Activated naive CD4-positive, alpha-beta T cell treated with Interleukin-2 at 50 U/mL for 16 hours (primary cell): ENCODE measurements around the gene C1orf53.

Experiments used
- DNase-seq: peaks from one replicate; pipeline ENCODE4 v3.0.0-alpha.2; 2020

Gene C1orf53

GRCh38 chr1:197908716-197909220, 6.3 kb downstream of the C1orf53 start:
- DNase-seq, result no peak

- no peak for DNase-seq
Measured at GRCh38 chr1:197909384-197909783, 7.0 kb downstream of the C1orf53 start.

DNA sequence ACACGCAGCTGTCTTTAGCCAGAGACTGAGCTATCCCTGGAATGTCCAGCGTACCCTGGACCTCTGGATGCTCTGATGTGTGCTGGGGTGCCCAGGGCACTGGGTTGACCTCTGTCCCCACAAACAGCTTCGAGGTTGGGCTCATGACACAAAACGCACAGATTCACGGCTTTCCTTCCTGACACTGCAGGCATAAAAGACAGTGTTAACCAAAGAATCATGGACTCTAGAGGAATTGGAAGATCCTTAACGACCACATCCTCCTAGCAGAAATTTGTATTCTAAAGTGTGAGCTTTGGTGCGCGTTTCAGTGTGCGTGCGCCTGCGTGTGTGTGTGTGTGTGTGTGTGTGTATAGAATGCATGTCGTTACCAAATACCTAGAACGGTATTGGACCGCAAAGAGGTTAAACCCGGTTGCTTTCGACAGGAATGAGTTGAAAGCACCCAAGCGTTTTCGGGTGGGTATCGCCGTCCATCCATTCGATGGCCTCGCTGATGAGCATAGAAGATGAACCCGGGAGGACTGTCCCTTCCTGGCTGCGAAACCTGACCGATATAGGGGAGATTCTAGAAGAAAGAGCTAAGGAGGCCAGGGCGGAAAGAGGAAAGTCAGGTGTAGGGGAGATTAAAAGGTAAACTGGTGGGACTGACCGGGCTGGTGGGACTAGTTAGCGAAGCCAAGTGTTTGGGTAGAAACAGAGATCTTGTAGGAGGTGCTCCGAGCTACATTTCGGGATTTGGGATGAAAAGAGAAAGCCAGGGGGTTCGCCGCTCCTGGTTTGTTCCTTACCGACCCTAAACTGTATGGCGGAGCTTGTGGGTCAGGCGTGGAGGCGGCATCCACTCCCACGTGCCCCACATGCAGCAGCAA, 7.9 kb downstream of the C1orf53 start:
- no peak for DNase-seq

- DNase-seq, result peak; percentile 20
Measured at GRCh38 chr1:197911111-197911856, 8.9 kb downstream of the C1orf53 start.

- DNase-seq, result no peak
Measured at GRCh38 chr1:197911857-197912696, 9.6 kb downstream of the C1orf53 start.

GRCh38 chr1:197912739-197913494, 10.5 kb downstream of the C1orf53 start:
- no peak for DNase-seq

GRCh38 chr1:197913495-197914276, 11.3 kb downstream of the C1orf53 start:
- no peak for DNase-seq

- no peak for DNase-seq
Measured at GRCh38 chr1:197914510-197914909, 12.1 kb downstream of the C1orf53 start.

GRCh38 chr1:197915260-197915861, 12.9 kb downstream of the C1orf53 start:
- no peak for DNase-seq

GRCh38 chr1:197915862-197916499, 13.6 kb downstream of the C1orf53 start:
- DNase-seq, result no peak

DNA sequence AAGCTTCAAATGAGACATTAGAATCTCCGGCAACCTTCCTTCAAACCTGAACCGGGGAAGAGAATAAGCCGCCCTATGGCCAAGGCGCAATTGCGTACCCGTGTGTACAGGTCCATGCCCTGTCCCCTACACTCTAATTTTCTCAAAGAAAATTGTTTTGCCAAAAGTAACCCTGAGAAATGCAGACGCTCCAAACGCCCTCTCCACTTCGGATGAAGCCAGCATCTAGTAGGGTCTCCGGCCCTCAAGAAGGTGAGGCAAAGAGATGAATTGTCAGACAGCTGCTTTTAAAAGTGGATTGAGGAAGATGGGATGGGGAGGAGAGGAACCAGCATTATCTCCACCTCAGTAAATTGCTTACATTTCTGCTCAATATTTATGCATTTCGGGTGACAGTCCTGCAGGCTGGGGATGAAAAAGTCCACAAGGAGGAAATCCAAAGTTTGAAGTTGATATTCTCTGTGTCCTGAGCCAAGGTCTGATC, 14.1 kb downstream of the C1orf53 start:
- DNase-seq, result no peak

- peak; percentile 25 for DNase-seq
Measured at GRCh38 chr1:197917805-197918651, 15.6 kb downstream of the C1orf53 start.

DNA sequence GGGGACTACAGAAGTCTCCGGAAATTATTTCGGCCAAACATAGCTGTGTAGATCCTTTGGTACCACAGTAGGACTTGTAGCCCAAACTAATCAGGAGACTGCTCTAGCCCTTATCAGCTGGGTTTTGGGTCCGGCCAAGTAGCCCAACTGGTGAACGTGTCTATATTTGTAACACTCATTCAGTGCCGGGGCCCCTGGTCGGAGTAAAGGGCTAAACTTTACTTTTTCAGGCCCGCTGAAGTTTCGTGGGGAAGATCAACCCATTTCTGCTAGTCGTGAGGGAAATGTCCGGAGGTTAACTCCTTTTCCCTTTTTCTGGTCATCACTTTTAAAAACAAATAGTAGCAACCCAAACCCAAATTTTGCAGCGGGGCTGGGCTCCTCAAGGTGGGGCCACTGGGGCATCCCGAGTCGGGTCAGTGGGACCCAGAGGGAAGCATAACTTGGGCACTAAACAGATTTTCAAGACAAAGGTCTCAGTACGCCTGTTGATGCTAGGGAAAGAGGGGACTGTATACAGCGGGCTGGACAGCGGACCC, 16.4 kb downstream of the C1orf53 start:
- DNase-seq, result no peak

GRCh38 chr1:197919346-197920066, 17.1 kb downstream of the C1orf53 start:
- no peak for DNase-seq

- no peak for DNase-seq
Measured at GRCh38 chr1:197920067-197920396, 17.6 kb downstream of the C1orf53 start.

- no peak for DNase-seq
Measured at GRCh38 chr1:197920414-197921117, 18.1 kb downstream of the C1orf53 start.

- no peak for DNase-seq
Measured at GRCh38 chr1:197921235-197922069, 19.0 kb downstream of the C1orf53 start.
